ENCODE data around the gene CDKN2AIP. TPM values are rescaled to one million over a fixed set of nuclear protein-coding genes. Genes with fewer than 3 reads are reported as not detected.

CDKN2AIP gene
- total and polyA plus RNA-seq, 4 donors = 7.2 to 15.1 (median 11.0) TPM

DNA sequence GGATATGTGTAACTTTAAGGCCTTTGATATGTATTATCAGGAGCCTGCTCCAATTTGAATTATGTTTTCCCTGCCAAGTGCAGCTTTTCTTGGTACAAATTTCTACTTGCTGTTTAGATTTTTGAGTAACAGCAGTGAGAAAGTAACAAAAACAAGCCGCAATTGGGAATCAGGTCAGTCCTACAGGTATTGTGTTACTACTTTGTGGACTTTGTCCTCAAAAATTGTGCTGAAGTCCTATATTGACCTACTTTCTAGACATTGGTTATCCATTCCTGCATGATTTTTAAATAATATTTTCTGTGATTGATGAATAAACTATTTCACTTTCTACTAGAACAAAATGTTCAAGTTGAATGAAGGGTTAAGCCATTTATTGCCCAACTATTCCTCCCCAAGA lies 5.7 kb downstream of the CDKN2AIP start (continued):
- TF ChIP-seq, protein P1, sequence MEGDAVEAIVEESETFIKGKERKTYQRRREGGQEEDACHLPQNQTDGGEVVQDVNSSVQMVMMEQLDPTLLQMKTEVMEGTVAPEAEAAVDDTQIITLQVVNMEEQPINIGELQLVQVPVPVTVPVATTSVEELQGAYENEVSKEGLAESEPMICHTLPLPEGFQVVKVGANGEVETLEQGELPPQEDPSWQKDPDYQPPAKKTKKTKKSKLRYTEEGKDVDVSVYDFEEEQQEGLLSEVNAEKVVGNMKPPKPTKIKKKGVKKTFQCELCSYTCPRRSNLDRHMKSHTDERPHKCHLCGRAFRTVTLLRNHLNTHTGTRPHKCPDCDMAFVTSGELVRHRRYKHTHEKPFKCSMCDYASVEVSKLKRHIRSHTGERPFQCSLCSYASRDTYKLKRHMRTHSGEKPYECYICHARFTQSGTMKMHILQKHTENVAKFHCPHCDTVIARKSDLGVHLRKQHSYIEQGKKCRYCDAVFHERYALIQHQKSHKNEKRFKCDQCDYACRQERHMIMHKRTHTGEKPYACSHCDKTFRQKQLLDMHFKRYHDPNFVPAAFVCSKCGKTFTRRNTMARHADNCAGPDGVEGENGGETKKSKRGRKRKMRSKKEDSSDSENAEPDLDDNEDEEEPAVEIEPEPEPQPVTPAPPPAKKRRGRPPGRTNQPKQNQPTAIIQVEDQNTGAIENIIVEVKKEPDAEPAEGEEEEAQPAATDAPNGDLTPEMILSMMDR (IDR thresholded peaks at IDR 0.05; ENCODE audit: low read depth, low read length, missing input control) = no peak
- TF ChIP-seq FOXA2 (IDR thresholded peaks at IDR 0.05) (no peak), HNF4G (IDR thresholded peaks at IDR 0.05) (peak; percentile 63), FOXA1 (IDR thresholded peaks at IDR 0.05) (no peak), GABPA (IDR thresholded peaks at IDR 0.05 in 1 of 2, conservative IDR thresholded peaks at IDR 0.05 in 1 of 2) (no peak), NR2F2 (IDR thresholded peaks at IDR 0.05) (no peak), HNF4A (conservative IDR thresholded peaks at IDR 0.05) (peak; percentile 59 to 82)
- TF ChIP-seq, protein P2, sequence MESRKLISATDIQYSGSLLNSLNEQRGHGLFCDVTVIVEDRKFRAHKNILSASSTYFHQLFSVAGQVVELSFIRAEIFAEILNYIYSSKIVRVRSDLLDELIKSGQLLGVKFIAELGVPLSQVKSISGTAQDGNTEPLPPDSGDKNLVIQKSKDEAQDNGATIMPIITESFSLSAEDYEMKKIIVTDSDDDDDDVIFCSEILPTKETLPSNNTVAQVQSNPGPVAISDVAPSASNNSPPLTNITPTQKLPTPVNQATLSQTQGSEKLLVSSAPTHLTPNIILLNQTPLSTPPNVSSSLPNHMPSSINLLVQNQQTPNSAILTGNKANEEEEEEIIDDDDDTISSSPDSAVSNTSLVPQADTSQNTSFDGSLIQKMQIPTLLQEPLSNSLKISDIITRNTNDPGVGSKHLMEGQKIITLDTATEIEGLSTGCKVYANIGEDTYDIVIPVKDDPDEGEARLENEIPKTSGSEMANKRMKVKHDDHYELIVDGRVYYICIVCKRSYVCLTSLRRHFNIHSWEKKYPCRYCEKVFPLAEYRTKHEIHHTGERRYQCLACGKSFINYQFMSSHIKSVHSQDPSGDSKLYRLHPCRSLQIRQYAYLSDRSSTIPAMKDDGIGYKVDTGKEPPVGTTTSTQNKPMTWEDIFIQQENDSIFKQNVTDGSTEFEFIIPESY (IDR thresholded peaks at IDR 0.05) = no peak

DNA sequence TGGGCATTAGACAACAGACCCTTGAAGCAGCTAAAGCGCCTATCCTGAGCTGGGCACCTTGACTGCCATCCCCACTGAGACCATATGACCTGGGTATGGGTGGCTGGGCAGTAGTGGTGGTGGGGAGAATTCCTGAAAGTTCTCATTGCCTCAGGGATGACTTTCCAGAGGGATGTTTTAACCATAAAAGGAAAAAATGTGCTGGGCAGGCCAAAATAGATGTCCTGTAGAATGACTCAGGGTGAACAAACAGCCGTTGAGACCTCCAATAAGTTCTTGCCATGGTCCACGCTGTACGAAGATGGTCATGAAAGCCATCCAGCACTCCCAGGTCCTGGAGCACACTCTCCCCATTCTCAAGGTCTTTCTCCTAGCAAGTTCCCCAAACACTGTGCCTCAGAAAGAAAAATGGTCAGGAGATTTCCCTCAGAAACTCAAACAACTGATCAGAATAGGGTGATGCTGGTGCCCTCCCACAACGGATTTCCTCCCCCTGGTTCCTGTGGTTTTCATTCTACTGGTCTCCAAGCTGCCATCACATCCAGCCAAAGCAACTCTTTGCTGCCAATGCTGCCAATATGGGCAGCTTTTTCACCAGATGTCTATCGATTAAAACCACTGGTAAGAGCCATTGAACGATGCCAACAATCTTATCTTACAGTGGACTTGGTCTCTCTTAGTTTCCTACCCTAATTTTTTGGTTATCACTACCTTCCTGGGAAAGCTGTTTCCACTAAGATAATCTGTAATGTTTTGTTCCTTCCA lies 11.2 kb downstream of the CDKN2AIP start:
- Histone ChIP-seq H3K9me3 (ENCODE audit: control insufficient read depth in 4 of 4, low read length in 3 of 4) (no peaks in the 10 kb centered on the region), H3K27ac (ENCODE audit: low read depth in 1 of 2, low read length in 2 of 2) (no peak overlapping the region), H3K9ac (ENCODE audit: low read depth in 1 of 2, low read length in 2 of 2) (no peak overlapping the region), H3K4me3 (ENCODE audit: low read depth in 1 of 3, low read length in 3 of 3) (no peak overlapping the region), H3K36me3 (ENCODE audit: control insufficient read depth in 4 of 4, insufficient read depth in 3 of 4, low read depth in 1 of 4, low read length in 3 of 4) (peaks cover 0 to 1% (median 0%) of the 10 kb centered on the region in 4 donors), H3K4me1 (ENCODE audit: control insufficient read depth in 4 of 4, insufficient read depth in 4 of 4, low read length in 3 of 4) (no peaks in the 10 kb centered on the region), H3K27me3 (ENCODE audit: control insufficient read depth in 4 of 4, insufficient read depth in 4 of 4, low read length in 3 of 4) (no peaks in the 10 kb centered on the region)
- WGBS = 82% methylated on average over 7 of the region's 7 CpGs
- DNase-seq (ENCODE audit: low spot score) = no peak
- TF ChIP-seq YY1 (IDR thresholded peaks at IDR 0.05) (no peak), HNF4A (conservative IDR thresholded peaks at IDR 0.05) (no peak), GABPA (IDR thresholded peaks at IDR 0.05 in 1 of 2, conservative IDR thresholded peaks at IDR 0.05 in 1 of 2) (no peak), NR2F2 (IDR thresholded peaks at IDR 0.05) (no peak), HNF4G (IDR thresholded peaks at IDR 0.05) (no peak), TAF1 (conservative IDR thresholded peaks at IDR 0.05) (no peak), FOXA1 (IDR thresholded peaks at IDR 0.05) (no peak), EGR1 (IDR thresholded peaks at IDR 0.05; ENCODE audit: low read depth in 2 of 2) (no peak), RAD21 (IDR thresholded peaks at IDR 0.05) (no peak), JUND (IDR thresholded peaks at IDR 0.05) (no peak), FOXA2 (IDR thresholded peaks at IDR 0.05) (no peak)
- TF ChIP-seq, protein P3, sequence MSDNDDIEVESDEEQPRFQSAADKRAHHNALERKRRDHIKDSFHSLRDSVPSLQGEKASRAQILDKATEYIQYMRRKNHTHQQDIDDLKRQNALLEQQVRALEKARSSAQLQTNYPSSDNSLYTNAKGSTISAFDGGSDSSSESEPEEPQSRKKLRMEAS (IDR thresholded peaks at IDR 0.05) = no peak
- TF ChIP-seq, protein P4, sequence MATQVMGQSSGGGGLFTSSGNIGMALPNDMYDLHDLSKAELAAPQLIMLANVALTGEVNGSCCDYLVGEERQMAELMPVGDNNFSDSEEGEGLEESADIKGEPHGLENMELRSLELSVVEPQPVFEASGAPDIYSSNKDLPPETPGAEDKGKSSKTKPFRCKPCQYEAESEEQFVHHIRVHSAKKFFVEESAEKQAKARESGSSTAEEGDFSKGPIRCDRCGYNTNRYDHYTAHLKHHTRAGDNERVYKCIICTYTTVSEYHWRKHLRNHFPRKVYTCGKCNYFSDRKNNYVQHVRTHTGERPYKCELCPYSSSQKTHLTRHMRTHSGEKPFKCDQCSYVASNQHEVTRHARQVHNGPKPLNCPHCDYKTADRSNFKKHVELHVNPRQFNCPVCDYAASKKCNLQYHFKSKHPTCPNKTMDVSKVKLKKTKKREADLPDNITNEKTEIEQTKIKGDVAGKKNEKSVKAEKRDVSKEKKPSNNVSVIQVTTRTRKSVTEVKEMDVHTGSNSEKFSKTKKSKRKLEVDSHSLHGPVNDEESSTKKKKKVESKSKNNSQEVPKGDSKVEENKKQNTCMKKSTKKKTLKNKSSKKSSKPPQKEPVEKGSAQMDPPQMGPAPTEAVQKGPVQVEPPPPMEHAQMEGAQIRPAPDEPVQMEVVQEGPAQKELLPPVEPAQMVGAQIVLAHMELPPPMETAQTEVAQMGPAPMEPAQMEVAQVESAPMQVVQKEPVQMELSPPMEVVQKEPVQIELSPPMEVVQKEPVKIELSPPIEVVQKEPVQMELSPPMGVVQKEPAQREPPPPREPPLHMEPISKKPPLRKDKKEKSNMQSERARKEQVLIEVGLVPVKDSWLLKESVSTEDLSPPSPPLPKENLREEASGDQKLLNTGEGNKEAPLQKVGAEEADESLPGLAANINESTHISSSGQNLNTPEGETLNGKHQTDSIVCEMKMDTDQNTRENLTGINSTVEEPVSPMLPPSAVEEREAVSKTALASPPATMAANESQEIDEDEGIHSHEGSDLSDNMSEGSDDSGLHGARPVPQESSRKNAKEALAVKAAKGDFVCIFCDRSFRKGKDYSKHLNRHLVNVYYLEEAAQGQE (IDR thresholded peaks at IDR 0.05) = no peak
- TF ChIP-seq, protein P2 (IDR thresholded peaks at IDR 0.05) = no peak
- TF ChIP-seq, protein P5, sequence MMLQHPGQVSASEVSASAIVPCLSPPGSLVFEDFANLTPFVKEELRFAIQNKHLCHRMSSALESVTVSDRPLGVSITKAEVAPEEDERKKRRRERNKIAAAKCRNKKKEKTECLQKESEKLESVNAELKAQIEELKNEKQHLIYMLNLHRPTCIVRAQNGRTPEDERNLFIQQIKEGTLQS (IDR thresholded peaks at IDR 0.05) = no peak
- TF ChIP-seq, protein P1 (IDR thresholded peaks at IDR 0.05; ENCODE audit: low read depth, low read length, missing input control) = no peak
